ENCODE data around the gene ANXA2.
"Not testable (repeated sequence)": the region's sequence is repeated elsewhere in the genome, so short reads cannot be mapped to it uniquely, and the experiment has no call there.

The ANXA2 gene

DNA sequence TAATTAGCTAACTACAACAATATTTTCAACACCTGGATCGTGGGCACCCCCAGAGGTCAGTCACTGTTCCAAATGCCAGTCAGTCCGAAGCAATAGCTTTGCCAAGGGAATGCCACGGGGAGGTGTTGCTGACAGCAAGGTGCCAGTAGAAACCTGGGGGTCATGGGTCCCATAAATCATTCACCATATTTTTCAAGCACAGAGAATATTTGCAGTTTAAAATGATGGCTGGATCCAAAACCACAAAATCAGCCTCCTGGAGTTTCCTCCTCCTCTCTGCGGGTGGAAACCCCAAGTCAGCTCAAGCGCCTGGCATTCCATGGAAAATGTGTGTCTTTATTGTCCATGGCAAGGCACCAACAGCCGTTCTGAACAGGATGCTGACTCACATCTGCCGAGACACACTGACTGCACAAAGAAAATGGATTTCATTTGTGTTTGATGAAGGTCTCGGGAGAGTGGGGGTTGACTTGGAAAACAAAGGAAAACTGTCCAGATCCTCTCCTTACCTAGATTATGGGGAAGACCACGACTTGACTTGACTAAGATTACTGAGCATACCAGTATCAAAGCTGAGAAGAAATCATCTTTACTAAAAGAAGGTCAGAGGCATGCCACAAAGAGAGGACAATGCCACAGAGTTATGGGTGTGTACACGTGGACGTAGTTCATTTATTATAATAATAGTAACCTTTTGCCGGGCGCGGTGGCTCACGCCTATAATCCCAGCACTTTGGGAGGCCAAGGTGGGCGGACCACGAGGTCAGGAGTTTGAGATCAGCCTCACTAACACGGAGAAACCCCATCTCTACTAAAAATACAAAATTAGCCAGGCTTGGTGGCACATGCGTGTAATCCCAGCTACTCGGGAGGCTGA lies 26.4 kb downstream of the ANXA2 start:
- DNase-seq (ENCODE audit: low read depth in 1 of 2, low spot score in 1 of 2), result peak in 1 of 2 experiments; percentile 74
- TF ChIP-seq JUND (IDR thresholded peaks at IDR 0.05; ENCODE audit: low read depth), result no peak
- in situ Hi-C loops (cut with HindIII; ENCODE audit: low pct_unique_long_range_greater_than_20kb, low sequenced_read_pairs), result no loop called here

DNA sequence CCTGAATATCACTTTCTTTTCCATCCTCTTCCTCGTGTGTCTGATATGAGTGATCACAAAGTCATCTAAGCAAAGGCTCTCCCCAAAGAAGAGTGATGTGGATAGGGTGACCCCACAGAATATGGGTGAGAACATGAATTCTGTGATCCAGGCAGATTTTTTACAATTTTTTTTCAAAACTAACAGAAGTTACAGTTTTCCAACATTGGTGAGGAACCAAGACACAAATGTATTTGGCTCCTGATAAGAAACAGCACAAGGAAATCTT lies 27.0 kb downstream of the ANXA2 start:
- DNase-seq (ENCODE audit: low read depth in 1 of 2, low spot score in 1 of 2), result no peak
- TF ChIP-seq JUND (IDR thresholded peaks at IDR 0.05; ENCODE audit: low read depth), result no peak
- in situ Hi-C loops (cut with HindIII; ENCODE audit: low pct_unique_long_range_greater_than_20kb, low sequenced_read_pairs), result no loop called here

DNA sequence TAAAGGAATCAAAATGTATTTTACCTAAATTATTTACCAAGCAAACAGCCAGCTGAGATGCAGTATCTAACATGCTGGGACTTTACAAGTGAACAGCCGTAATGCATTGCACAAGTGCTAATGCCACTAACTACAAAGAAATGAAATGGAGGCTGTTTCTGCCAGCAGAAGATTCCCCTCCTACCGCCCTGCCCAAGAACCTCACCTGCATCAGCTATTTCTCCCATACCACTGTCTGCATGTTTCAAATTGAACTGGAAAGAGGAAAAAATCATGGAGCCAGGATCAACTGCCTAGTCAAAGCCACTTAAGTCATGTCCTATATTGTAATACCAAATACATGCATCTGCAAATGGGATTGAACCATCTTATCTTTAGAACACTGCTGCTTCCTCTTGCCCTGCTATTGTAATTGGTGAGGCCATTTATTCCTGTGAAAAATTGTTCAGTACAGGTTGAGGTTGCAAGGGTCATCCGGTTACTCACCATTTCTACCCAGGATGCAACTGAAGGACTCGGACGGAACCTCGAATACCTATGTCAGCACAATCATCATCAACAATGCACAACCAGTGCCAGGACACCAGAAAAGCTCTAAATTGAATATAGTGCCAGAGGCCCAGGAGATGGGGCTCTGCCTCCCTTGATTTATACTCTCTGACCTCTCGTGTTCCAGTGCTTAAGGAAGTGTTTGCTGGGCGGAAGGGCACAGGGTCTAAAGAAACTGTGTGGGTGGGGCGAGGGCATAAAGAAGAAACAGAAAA lies 27.5 kb downstream of the ANXA2 start:
- no peak for DNase-seq (ENCODE audit: low read depth in 1 of 2, low spot score in 1 of 2)
- no peak for TF ChIP-seq JUND (IDR thresholded peaks at IDR 0.05; ENCODE audit: low read depth)
- in situ Hi-C loops (cut with HindIII; ENCODE audit: low pct_unique_long_range_greater_than_20kb, low sequenced_read_pairs), result no loop called here

DNA sequence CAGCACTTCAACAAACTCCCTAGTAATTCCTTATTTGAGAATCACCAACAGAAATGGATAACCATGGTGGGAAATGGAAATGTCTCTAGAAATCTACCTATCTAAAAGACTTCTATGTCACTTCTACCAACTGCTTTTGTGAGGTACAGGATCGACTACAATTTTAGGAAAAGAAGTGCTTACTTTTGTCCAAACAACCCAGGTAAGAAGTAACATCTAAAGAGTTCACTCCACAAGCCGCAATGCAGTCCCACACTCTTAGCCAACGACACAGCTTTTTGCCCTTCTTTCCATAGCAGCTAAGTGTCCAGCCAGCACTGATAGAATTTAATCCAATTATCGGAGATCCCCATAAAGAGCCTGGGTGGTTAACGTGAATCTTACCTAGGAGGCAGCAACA lies 28.1 kb downstream of the ANXA2 start:
- TF ChIP-seq JUND (IDR thresholded peaks at IDR 0.05; ENCODE audit: low read depth), result no peak
- no peak for DNase-seq (ENCODE audit: low read depth in 1 of 2, low spot score in 1 of 2)
- in situ Hi-C loops (cut with HindIII; ENCODE audit: low pct_unique_long_range_greater_than_20kb, low sequenced_read_pairs), result no loop called here

DNA sequence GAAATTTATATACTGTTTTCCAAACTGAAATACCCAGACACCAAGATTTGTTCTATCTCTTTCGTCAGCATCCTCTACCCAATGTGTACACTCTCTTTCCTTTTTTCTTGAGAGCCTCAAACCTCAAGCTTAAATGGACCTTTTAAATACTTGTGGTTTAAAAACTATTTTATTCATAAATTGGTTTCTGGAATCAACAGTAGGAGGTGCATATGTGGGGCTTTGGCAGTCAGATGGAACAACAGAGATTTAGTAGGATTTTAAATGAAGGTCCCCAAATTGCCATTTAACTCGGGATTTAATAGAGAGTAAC lies 33.2 kb downstream of the ANXA2 start:
- no peak for TF ChIP-seq JUND (IDR thresholded peaks at IDR 0.05; ENCODE audit: low read depth)
- in situ Hi-C loops (cut with HindIII; ENCODE audit: low pct_unique_long_range_greater_than_20kb, low sequenced_read_pairs), result no loop called here
- DNase-seq (ENCODE audit: low read depth in 1 of 2, low spot score in 1 of 2), result no peak

DNA sequence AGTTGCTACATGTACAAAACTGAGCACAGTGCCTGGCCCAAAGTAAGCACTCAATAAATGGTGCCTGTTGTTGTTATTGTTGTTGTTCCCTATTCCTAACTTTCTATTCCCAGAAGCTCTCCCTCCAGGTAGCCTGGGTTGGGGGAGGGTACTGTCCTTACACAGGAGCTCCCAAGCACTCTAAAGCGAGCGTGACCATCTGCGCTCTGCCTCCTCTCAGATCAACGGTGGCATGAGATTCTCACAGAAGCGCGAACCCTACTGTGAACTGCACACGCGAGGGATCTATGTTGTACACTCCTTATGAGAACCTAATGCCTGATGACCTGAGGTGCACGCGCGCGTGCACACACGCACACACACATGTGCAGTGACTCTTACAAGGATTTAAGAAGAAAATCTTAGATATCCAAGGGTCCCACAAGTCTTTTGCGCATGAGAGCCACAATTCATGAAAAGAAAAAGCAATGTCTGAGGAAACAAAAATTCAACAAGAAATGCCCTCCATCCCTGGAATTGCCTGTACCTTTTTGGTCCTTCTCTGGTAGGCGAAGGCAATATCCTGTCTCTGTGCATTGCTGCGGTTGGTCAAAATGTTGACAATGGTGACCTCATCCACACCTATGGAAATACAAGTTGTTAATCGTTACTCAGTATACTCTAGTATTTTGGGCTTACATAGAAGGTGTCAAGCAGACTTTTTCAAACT lies 33.7 kb downstream of the ANXA2 start:
- no peak for TF ChIP-seq JUND (IDR thresholded peaks at IDR 0.05; ENCODE audit: low read depth)
- in situ Hi-C loops (cut with HindIII; ENCODE audit: low pct_unique_long_range_greater_than_20kb, low sequenced_read_pairs), result no loop called here
- DNase-seq (ENCODE audit: low read depth in 1 of 2, low spot score in 1 of 2), result no peak

DNA sequence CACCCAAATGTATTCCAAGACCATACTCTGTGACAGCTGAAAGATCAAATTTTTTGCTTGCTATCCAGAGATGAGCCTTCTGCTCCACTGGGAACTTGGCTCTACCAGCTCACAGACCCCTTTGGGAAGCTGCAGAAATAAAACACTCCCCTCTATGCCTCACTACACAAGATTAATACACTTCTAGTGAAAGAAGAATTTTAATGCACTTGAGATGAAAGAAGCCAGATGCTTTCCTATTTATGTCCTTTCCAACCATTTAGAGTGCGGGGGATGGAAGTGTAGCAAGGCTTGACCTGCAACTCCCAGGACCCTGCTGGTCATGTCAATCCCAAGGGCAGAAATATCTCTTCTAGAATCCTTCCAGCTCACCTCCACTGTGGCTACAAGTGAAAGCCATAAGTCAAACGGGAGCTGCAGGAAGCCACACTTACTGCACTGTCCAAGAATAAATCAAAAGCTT lies 34.7 kb downstream of the ANXA2 start:
- in situ Hi-C loops (cut with HindIII; ENCODE audit: low pct_unique_long_range_greater_than_20kb, low sequenced_read_pairs), result no loop called here
- TF ChIP-seq JUND (IDR thresholded peaks at IDR 0.05; ENCODE audit: low read depth), result no peak
- DNase-seq (ENCODE audit: low read depth in 1 of 2, low spot score in 1 of 2), result no peak

DNA sequence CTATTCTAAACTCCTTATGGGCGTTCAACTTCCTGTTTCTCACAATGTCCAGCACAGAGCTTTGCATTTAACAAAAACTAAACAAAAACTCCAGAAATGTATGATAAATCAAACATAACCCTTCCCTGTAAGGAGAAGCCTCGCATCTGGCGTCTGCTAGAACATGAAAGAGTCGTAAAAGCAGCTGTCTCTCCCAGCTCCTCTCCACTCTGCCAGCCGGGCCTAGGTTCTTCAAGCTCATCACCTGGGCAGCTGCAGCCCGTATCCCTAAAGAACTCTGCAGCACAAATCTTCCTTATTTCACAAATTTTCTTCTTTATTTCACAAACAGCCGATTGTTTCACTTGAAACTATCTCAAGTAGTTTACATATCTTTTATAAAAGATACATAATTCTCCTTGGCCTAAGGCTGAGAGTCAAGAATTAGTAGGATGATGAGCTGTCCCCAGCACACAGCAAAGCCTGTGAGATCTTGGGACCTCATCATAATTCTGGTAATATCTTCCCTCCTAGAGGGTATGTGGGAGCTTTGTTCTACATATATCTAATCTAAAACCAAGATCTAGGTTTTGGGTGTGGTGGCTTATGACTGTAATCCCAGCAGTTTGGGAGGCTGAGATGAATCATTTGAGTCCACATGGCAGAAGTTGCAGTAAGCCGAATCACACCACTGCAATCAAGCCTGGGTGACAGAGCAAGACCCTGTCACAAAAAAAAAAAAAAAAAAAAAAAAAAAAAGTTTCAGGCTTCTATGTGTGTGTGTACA lies 35.3 kb downstream of the ANXA2 start:
- DNase-seq (ENCODE audit: low read depth in 1 of 2, low spot score in 1 of 2), result no peak
- no peak for TF ChIP-seq JUND (IDR thresholded peaks at IDR 0.05; ENCODE audit: low read depth)
- in situ Hi-C loops (cut with HindIII; ENCODE audit: low pct_unique_long_range_greater_than_20kb, low sequenced_read_pairs), result no loop called here

DNA sequence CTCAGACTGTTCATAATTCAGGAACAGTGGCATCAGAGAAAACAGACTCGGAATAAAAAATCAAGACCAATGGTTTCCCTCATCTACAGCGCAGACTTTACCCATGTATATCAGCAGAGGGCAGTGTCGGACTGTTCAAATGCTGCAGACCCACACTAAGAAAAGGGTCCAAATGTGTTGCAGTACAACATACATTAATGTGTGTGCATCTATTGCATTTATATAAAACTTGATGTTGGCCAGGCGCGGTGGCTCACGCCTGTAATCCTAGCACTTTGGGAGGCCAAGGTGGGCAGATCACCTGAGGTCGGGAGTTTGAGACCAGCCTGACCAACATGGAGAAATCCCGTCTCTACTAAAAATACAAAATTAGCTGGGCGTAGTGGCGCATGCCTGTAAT lies 38.0 kb downstream of the ANXA2 start:
- in situ Hi-C loops (cut with HindIII; ENCODE audit: low pct_unique_long_range_greater_than_20kb, low sequenced_read_pairs), result not testable (repeated sequence)
- DNase-seq (ENCODE audit: low read depth in 1 of 2, low spot score in 1 of 2), result peak; percentile 46 to 64

DNA sequence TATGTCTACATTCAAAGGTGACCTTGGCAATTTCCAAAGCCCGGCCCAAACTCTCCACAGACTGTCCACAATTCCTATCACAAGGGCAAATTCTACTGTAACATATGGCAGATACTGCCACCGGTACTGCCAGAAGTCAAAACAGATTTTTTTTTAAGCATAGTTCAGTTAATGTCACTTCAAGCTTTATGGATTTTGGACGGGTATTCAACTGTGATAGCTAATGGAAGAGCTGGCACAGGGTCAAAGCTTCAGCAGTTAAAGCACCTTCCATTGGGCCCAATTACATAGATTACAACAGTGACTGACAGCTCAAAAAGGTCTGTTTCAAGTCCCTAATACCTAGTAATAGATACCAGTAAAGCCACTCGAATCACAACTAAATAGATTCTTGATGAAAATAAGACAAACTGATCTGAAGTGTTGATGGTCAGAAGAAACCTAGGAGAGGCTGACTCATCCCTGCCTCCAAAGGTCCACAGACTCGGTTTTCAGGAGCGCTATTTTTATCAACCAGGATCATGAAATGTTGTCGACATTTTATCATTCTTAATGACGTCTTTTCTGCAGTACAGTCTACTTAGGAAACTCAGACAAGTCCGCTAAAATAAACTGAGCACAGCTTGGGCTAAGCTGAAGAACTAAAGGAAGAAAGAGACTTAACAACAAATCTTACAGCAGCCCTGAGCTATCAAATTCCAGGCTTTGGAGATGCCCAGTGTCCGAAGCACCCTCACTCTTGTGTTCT lies 38.7 kb downstream of the ANXA2 start:
- no peak for DNase-seq (ENCODE audit: low read depth in 1 of 2, low spot score in 1 of 2)
- no peak for TF ChIP-seq JUND (IDR thresholded peaks at IDR 0.05; ENCODE audit: low read depth)
- in situ Hi-C loops (cut with HindIII; ENCODE audit: low pct_unique_long_range_greater_than_20kb, low sequenced_read_pairs), result no loop called here

DNA sequence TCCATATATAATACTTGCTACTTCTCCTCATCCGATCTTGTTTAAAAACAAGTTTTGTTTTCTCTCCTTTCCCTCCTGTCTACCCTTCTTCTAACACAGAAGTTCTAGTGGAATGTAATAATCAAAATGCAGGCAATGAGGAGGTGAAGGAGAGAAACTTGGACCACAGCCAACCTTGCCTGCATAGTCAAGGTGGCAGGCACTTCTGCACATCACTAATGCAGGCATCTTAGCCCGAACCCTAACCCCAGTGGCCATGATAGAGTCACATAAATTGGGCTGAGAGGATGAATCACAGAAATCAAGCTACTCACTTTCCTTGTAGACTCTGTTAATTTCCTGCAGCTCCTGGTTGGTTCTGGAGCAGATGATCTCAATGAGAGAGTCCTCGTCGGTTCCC lies 41.0 kb downstream of the ANXA2 start:
- TF ChIP-seq JUND (IDR thresholded peaks at IDR 0.05; ENCODE audit: low read depth), result no peak

More for the DNA sequence above, 41.0 kb downstream of the ANXA2 start:
- no peak for DNase-seq (ENCODE audit: low read depth in 1 of 2, low spot score in 1 of 2)
- in situ Hi-C loops (cut with HindIII; ENCODE audit: low pct_unique_long_range_greater_than_20kb, low sequenced_read_pairs), result no loop called here
